HS-27A (cell line): ENCODE results near the gene ACTR8.
"Not testable (repeated sequence)": the region's sequence is repeated elsewhere in the genome, so short reads cannot be mapped to it uniquely, and the experiment has no call there.

ENCODE experiments used
- DNase-seq: peaks from one replicate; pipeline ENCODE4 v3.0.0-alpha.2; 2012; ENCODE audit warnings: low read depth, missing footprints

ACTR8 gene

GRCh38 chr3:53881691-53882593 lies at the start of gene ACTR8:
TSS of gene ACTR8 (minus strand) at chr3:53882152. CDS start at chr3:53882101, 51 bp downstream.
- DNase-seq = peak; percentile 61

- DNase-seq = not testable (repeated sequence)
These were observed 45.4 kb upstream of the ACTR8 start for GRCh38 chr3:53927208-53927872.

- no peak for DNase-seq
These were observed 39.3 kb upstream of the ACTR8 start for GRCh38 chr3:53921296-53921695.

- DNase-seq = no peak
These were observed 37.8 kb upstream of the ACTR8 start for GRCh38 chr3:53919741-53920140.

GRCh38 chr3:53913401-53913800 lies 31.4 kb upstream of the ACTR8 start:
- no peak for DNase-seq

- no peak for DNase-seq
These were observed 20.8 kb upstream of the ACTR8 start for GRCh38 chr3:53902711-53903110.

- DNase-seq = no peak
These were observed 20.1 kb upstream of the ACTR8 start for GRCh38 chr3:53902067-53902466.

- no peak for DNase-seq
These were observed 18.8 kb upstream of the ACTR8 start for GRCh38 chr3:53900666-53901331.

GRCh38 chr3:53899750-53900149 lies 17.8 kb upstream of the ACTR8 start:
- DNase-seq = no peak

- DNase-seq = no peak
These were observed 10.3 kb upstream of the ACTR8 start for GRCh38 chr3:53892286-53892637.

- peak; percentile 96 for DNase-seq
These were observed 9.7 kb upstream of the ACTR8 start, which contains the start of gene SELENOK for GRCh38 chr3:53891497-53892285. TSS of gene SELENOK (minus strand) at chr3:53891859.

- peak; percentile 3 for DNase-seq
These were observed 8.9 kb upstream of the ACTR8 start for GRCh38 chr3:53890726-53891475.

GRCh38 chr3:53888232-53888631 lies 6.3 kb upstream of the ACTR8 start:
- no peak for DNase-seq

GRCh38 chr3:53887446-53887845 lies 5.5 kb upstream of the ACTR8 start:
- DNase-seq = no peak

- DNase-seq = no peak
These were observed 3.3 kb upstream of the ACTR8 start for GRCh38 chr3:53885239-53885638.

GRCh38 chr3:53884623-53885022 lies 2.7 kb upstream of the ACTR8 start:
- no peak for DNase-seq

GRCh38 chr3:53883008-53883407 lies 1.1 kb upstream of the ACTR8 start:
- DNase-seq = no peak

GRCh38 chr3:53880396-53881345 lies 1.3 kb downstream of the ACTR8 start:
- no peak for DNase-seq

GRCh38 chr3:53865732-53866499 lies 16.0 kb downstream of the ACTR8 start:
- no peak for DNase-seq
